WTC11 (cell line): ENCODE results near the gene CCNJL. TPM values are rescaled to one million over a fixed set of nuclear protein-coding genes. Genes with fewer than 3 reads are reported as not detected.

Experiments used
- ATAC-seq: fragments of 200-7000 bp; cut with Tn5 transposase; 2 replicates; pipeline ENCODE4 v1.10.0; 2021; ENCODE audit warnings: mild to moderate bottlenecking, moderate library complexity
- CTCF ChIA-PET: fragments of 300-600 bp; sonication (Branson Sonifier 250); formaldehyde crosslinking; loops from one replicate; lab custom pipeline; 2021; ENCODE audit warnings: antibody characterized with exemption; lab: Charles Lee
- POLR2A ChIA-PET: fragments of 350-600 bp; sonication (Branson Sonifier 250); formaldehyde crosslinking; loops from one replicate; lab custom pipeline; 2021; ENCODE audit warnings: antibody characterized with exemption; lab: Charles Lee
- DNase-seq: peaks from one replicate; pipeline ENCODE4 v3.0.0; 2021; ENCODE audit warnings: low spot score
- H3K27ac Mint-ChIP-seq: 2 replicates; pipeline ENCODE4 v1.8.0; 2021; ENCODE audit warnings: mixed read lengths
- H3K27me3 Mint-ChIP-seq: 2 replicates; pipeline ENCODE4 v1.8.0; 2021; ENCODE audit warnings: low read depth, mild to moderate bottlenecking, moderate library complexity, mixed read lengths
- H3K36me3 Mint-ChIP-seq: 2 replicates; pipeline ENCODE4 v1.8.0; 2021; ENCODE audit warnings: mixed read lengths
- H3K4me1 Mint-ChIP-seq: 2 replicates; pipeline ENCODE4 v1.8.0; 2022; ENCODE audit warnings: mixed read lengths
- H3K4me3 Mint-ChIP-seq: 2 replicates; pipeline ENCODE4 v1.8.0; 2021; ENCODE audit warnings: mild to moderate bottlenecking, moderate library complexity, mixed read lengths
- H3K9me3 Mint-ChIP-seq: 2 replicates; pipeline ENCODE4 v1.8.0; 2021; ENCODE audit warnings: mixed read lengths
- AFF4 ChIP-seq: sonication (generic); formaldehyde crosslinking; IDR thresholded peaks from 2 replicates; pipeline ENCODE4 v1.8.1; 2023; ENCODE audit warnings: mild to moderate bottlenecking, missing genetic modification reagents, borderline replicate concordance
- ATF1 ChIP-seq: sonication (generic); formaldehyde crosslinking; IDR thresholded peaks from 2 replicates; pipeline ENCODE4 v1.8.1; 2023; ENCODE audit warnings: mild to moderate bottlenecking, moderate library complexity, missing genetic modification reagents
- ATF3 ChIP-seq: sonication (generic); formaldehyde crosslinking; conservative IDR thresholded peaks from 2 replicates; pipeline ENCODE4 v1.8.1; 2022; ENCODE audit warnings: mild to moderate bottlenecking, missing genetic modification reagents
- CBFB ChIP-seq: sonication (generic); formaldehyde crosslinking; IDR thresholded peaks from 2 replicates; pipeline ENCODE4 v1.8.1; 2022; ENCODE audit warnings: mild to moderate bottlenecking, low read depth, missing genetic modification reagents
- EMX1 ChIP-seq: fragments of 250-450 bp; sonication (Bioruptor Pico); IDR thresholded peaks from 2 replicates; pipeline ENCODE4 v1.8.0; 2021; ENCODE audit warnings: mild to moderate bottlenecking
- ESRRA ChIP-seq: sonication (generic); formaldehyde crosslinking; IDR thresholded peaks from 2 replicates; pipeline ENCODE4 v1.8.1; 2022; ENCODE audit warnings: mild to moderate bottlenecking, missing genetic modification reagents, borderline replicate concordance
- FOXP4 ChIP-seq: sonication (generic); formaldehyde crosslinking; IDR thresholded peaks from 2 replicates; pipeline ENCODE4 v1.8.0; 2022; ENCODE audit warnings: mild to moderate bottlenecking, missing genetic modification reagents
- GABPB1 ChIP-seq: sonication (generic); formaldehyde crosslinking; IDR thresholded peaks from 2 replicates; pipeline ENCODE4 v1.8.1; 2023; ENCODE audit warnings: mild to moderate bottlenecking, missing genetic modification reagents
- GTF2I ChIP-seq: fragments of 250-450 bp; sonication (Bioruptor Pico); conservative IDR thresholded peaks from 2 replicates; pipeline ENCODE4 v1.4.0; 2021; ENCODE audit warnings: mild to moderate bottlenecking
- HMGA2 ChIP-seq: fragments of 250-450 bp; sonication (Bioruptor Pico); IDR thresholded peaks from 2 replicates; pipeline ENCODE4 v1.4.0; 2021; ENCODE audit warnings: mild to moderate bottlenecking, moderate library complexity
- JUN ChIP-seq: sonication (generic); formaldehyde crosslinking; IDR thresholded peaks from 2 replicates; pipeline ENCODE4 v1.8.0; 2023; ENCODE audit warnings: mild to moderate bottlenecking, missing genetic modification reagents
- MAX ChIP-seq: sonication (generic); formaldehyde crosslinking; IDR thresholded peaks from 2 replicates; pipeline ENCODE4 v1.8.0; 2022; ENCODE audit warnings: mild to moderate bottlenecking, missing genetic modification reagents
- NFYB ChIP-seq: sonication (generic); formaldehyde crosslinking; conservative IDR thresholded peaks from 2 replicates; pipeline ENCODE4 v1.8.0; 2022; ENCODE audit warnings: low read depth, missing genetic modification reagents
- NR1H2 ChIP-seq: sonication (generic); formaldehyde crosslinking; IDR thresholded peaks from 2 replicates; pipeline ENCODE4 v1.9.0; 2021; ENCODE audit warnings: mild to moderate bottlenecking, moderate library complexity, missing genetic modification reagents
- NR3C1 ChIP-seq: sonication (generic); formaldehyde crosslinking; conservative IDR thresholded peaks from 2 replicates; pipeline ENCODE4 v1.8.1; 2023; ENCODE audit warnings: low read depth, mild to moderate bottlenecking, missing genetic modification reagents
- RELA ChIP-seq: sonication (generic); formaldehyde crosslinking; IDR thresholded peaks from 2 replicates; pipeline ENCODE4 v1.8.1; 2022; ENCODE audit warnings: missing genetic modification reagents, mild to moderate bottlenecking, borderline replicate concordance
- SOX15 ChIP-seq: fragments of 250-450 bp; sonication (Bioruptor Pico); IDR thresholded peaks from 2 replicates; pipeline ENCODE4 v1.9.0; 2021; ENCODE audit warnings: mild to moderate bottlenecking
- TP53 ChIP-seq: sonication (generic); formaldehyde crosslinking; IDR thresholded peaks from 2 replicates; pipeline ENCODE4 v1.8.1; 2023; ENCODE audit warnings: mild to moderate bottlenecking, missing genetic modification reagents
- ZNF138 ChIP-seq: sonication (generic); formaldehyde crosslinking; conservative IDR thresholded peaks from 2 replicates; pipeline ENCODE4 v1.8.1; 2022; ENCODE audit warnings: mild to moderate bottlenecking, moderate library complexity, missing genetic modification reagents
- ZNF423 ChIP-seq: fragments of 250-450 bp; sonication (Bioruptor Pico); IDR thresholded peaks from 2 replicates; pipeline ENCODE4 v2.1.2; 2022; ENCODE audit warnings: mild to moderate bottlenecking, moderate library complexity
- ZNF425 ChIP-seq: fragments of 250-450 bp; sonication (Bioruptor Pico); conservative IDR thresholded peaks from 2 replicates; pipeline ENCODE4 v1.9.0; 2021; ENCODE audit warnings: mild to moderate bottlenecking
- ZSCAN18 ChIP-seq: fragments of 250-450 bp; sonication (Bioruptor Pico); IDR thresholded peaks from 2 replicates; pipeline ENCODE4 v2.1.2; 2022; ENCODE audit warnings: mild to moderate bottlenecking, moderate library complexity
- total RNA-seq: library from RNA; stranded (reverse); gene quantifications from 3 replicates; pipeline ENCODE4 v1.2.3, GENCODE V29; 2021

The CCNJL gene
- total RNA-seq, 1 experiment from 2014 or later, result 31.3 TPM

GRCh38 chr5:160253441-160253840, 58.9 kb downstream of the CCNJL start (continued):
- TF ChIP-seq AFF4 (no peak), GTF2I (CRISPR knock-in tag) (no peak), GABPB1 (no peak)

- H3K27me3 Mint-ChIP-seq, result no peaks in the 10 kb centered on the region
- peaks cover 34% of the 10 kb centered on the region for H3K36me3 Mint-ChIP-seq
- CTCF ChIA-PET, result no interaction called here
- no peak for ATAC-seq
- H3K9me3 Mint-ChIP-seq, result no peaks in the 10 kb centered on the region
- TF ChIP-seq FOXP4 (no peak), SOX15 (no peak), CBFB (no peak), EMX1 (CRISPR knock-in tag) (no peak), ZNF423 (CRISPR knock-in tag) (no peak), ATF3 (CRISPR knock-in tag) (no peak), NR3C1 (CRISPR knock-in tag) (no peak), GTF2I (CRISPR knock-in tag) (no peak), TP53 (CRISPR knock-in tag) (no peak), RELA (CRISPR knock-in tag) (no peak), HMGA2 (no peak), MAX (CRISPR knock-in tag) (no peak), ATF1 (no peak), NR1H2 (CRISPR knock-in tag) (no peak), ZSCAN18 (CRISPR knock-in tag) (no peak), NFYB (CRISPR knock-in tag) (no peak), ZNF425 (no peak), ESRRA (CRISPR knock-in tag) (no peak), JUN (CRISPR knock-in tag) (no peak), ZNF138 (no peak)
- H3K4me1 Mint-ChIP-seq, result peaks cover 5% of the 10 kb centered on the region
- no peak overlapping the region for H3K4me3 Mint-ChIP-seq
- H3K27ac Mint-ChIP-seq, result no peak overlapping the region
- no peak for DNase-seq
- POLR2A ChIA-PET, result no interaction called here
Measured at GRCh38 chr5:160252916-160253315, 59.4 kb downstream of the CCNJL start.
